ENCODE results near the gene CRYL1.

CRYL1 gene

GRCh38 chr13:20501120-20501519, 24.5 kb downstream of the CRYL1 start:
- TF ChIP-seq CTCF (IDR thresholded peaks at IDR 0.05; ENCODE audit: insufficient read depth, low read depth, low read length, missing control alignments): no peak
- DNase-seq (ENCODE audit: low read depth): no peak
- H3K4me3 ChIP-seq (ENCODE audit: low read depth, low read length): no peak overlapping the region

- no peak overlapping the region for H3K4me3 ChIP-seq (ENCODE audit: low read depth, low read length)
- no peak for TF ChIP-seq CTCF (IDR thresholded peaks at IDR 0.05; ENCODE audit: insufficient read depth, low read depth, low read length, missing control alignments)
- DNase-seq (ENCODE audit: low read depth): no peak
Measured at GRCh38 chr13:20499986-20500385, 25.7 kb downstream of the CRYL1 start.

- H3K4me3 ChIP-seq (ENCODE audit: low read depth, low read length): no peak overlapping the region
- TF ChIP-seq CTCF (IDR thresholded peaks at IDR 0.05; ENCODE audit: insufficient read depth, low read depth, low read length, missing control alignments): no peak
Measured at GRCh38 chr13:20498659-20499058, 27.0 kb downstream of the CRYL1 start.

GRCh38 chr13:20498129-20498528, 27.5 kb downstream of the CRYL1 start:
- H3K4me3 ChIP-seq (ENCODE audit: low read depth, low read length): no peak overlapping the region
- DNase-seq (ENCODE audit: low read depth): no peak
- no peak for TF ChIP-seq CTCF (IDR thresholded peaks at IDR 0.05; ENCODE audit: insufficient read depth, low read depth, low read length, missing control alignments)

More at GRCh38 chr13:20498659-20499058, 27.0 kb downstream of the CRYL1 start:
- DNase-seq (ENCODE audit: low read depth): no peak

- DNase-seq (ENCODE audit: low read depth): no peak
Measured at GRCh38 chr13:20497006-20497775, 28.5 kb downstream of the CRYL1 start.

GRCh38 chr13:20495087-20496023, 30.3 kb downstream of the CRYL1 start:
- TF ChIP-seq CTCF (IDR thresholded peaks at IDR 0.05; ENCODE audit: insufficient read depth, low read depth, low read length, missing control alignments): peak; percentile 89
- DNase-seq (ENCODE audit: low read depth): peak; percentile 79
- no peak overlapping the region for H3K4me3 ChIP-seq (ENCODE audit: low read depth, low read length)

More at GRCh38 chr13:20497006-20497775, 28.5 kb downstream of the CRYL1 start:
- TF ChIP-seq CTCF (IDR thresholded peaks at IDR 0.05; ENCODE audit: insufficient read depth, low read depth, low read length, missing control alignments): no peak
- no peak overlapping the region for H3K4me3 ChIP-seq (ENCODE audit: low read depth, low read length)
